ENCODE measurements around the gene DTX3. TPM values are rescaled to one million over a fixed set of nuclear protein-coding genes. Genes with fewer than 3 reads are reported as not detected.
"Not testable (repeated sequence)": the region's sequence is repeated elsewhere in the genome, so short reads cannot be mapped to it uniquely, and the experiment has no call there.

The DTX3 gene
- polyA plus RNA-seq, 3 donors, result 0.08 to 1.3 TPM; not detected in 1

- H3K4me1 ChIP-seq (ENCODE audit: control insufficient read depth in 1 of 2, insufficient read depth in 2 of 2, low read length in 2 of 2); H3K27me3 Mint-ChIP-seq (ENCODE audit: low read depth in 3 of 3); H3K4me1 Mint-ChIP-seq; H3K9ac ChIP-seq (ENCODE audit: insufficient read depth, low read length, poor library complexity, severe bottlenecking); H3K4me3 ChIP-seq (replicated peaks in 1 of 3; ENCODE audit: low read depth in 2 of 3, low read length in 3 of 3); H3K27ac ChIP-seq (ENCODE audit: low read depth in 1 of 2, low read length in 2 of 2); H3K4me3 Mint-ChIP-seq; intact Hi-C loops (cut with micrococcal nuclease); H3K27ac Mint-ChIP-seq; H3K36me3 Mint-ChIP-seq; H3K79me2 ChIP-seq (ENCODE audit: insufficient read depth, low read length); H3K36me3 ChIP-seq (replicated peaks in 1 of 2; ENCODE audit: control insufficient read depth in 1 of 2, insufficient read depth in 2 of 2, low read length in 2 of 2); H4K20me1 ChIP-seq (ENCODE audit: insufficient read depth, low read length); H2AFZ ChIP-seq (ENCODE audit: insufficient read depth, low read depth, low read length, poor library complexity, severe bottlenecking); H3K27me3 ChIP-seq (ENCODE audit: control insufficient read depth in 2 of 2, insufficient read depth in 2 of 2, low read length in 2 of 2); H3K4me2 ChIP-seq (replicated peaks; ENCODE audit: extremely low read depth, low read length, poor library complexity, severe bottlenecking); DNase-seq: not testable (repeated sequence)
- peaks cover 2 to 32% (median 28%) of the 10 kb centered on the region in 7 donors for H3K9me3 Mint-ChIP-seq
- no CpG with 5 or more reads among the region's 15 CpGs for WGBS (ENCODE audit: insufficient coverage)
- H3K9me3 ChIP-seq (replicated peaks in 1 of 2; ENCODE audit: control insufficient read depth in 1 of 2, insufficient read depth in 1 of 2, low read length in 2 of 2), result peaks cover 14 to 22% of the 10 kb centered on the region in 2 donors
Measured at GRCh38 chr12:57646659-57647049, 42.0 kb downstream of the DTX3 start.

- Histone ChIP-seq H3K4me3 (replicated peaks in 1 of 3; ENCODE audit: low read depth in 2 of 3, low read length in 3 of 3) (no peak overlapping the region), H3K79me2 (ENCODE audit: insufficient read depth, low read length) (no peaks in the 10 kb centered on the region), H4K20me1 (ENCODE audit: insufficient read depth, low read length) (no peaks in the 10 kb centered on the region), H3K4me2 (replicated peaks; ENCODE audit: extremely low read depth, low read length, poor library complexity, severe bottlenecking) (no peak overlapping the region), H3K9ac (ENCODE audit: insufficient read depth, low read length, poor library complexity, severe bottlenecking) (no peak overlapping the region), H2AFZ (ENCODE audit: insufficient read depth, low read depth, low read length, poor library complexity, severe bottlenecking) (no peak overlapping the region), H3K36me3 (replicated peaks in 1 of 2; ENCODE audit: control insufficient read depth in 1 of 2, insufficient read depth in 2 of 2, low read length in 2 of 2) (no peaks in the 10 kb centered on the region), H3K4me1 (ENCODE audit: control insufficient read depth in 1 of 2, insufficient read depth in 2 of 2, low read length in 2 of 2) (no peaks in the 10 kb centered on the region), H3K27me3 (ENCODE audit: control insufficient read depth in 2 of 2, insufficient read depth in 2 of 2, low read length in 2 of 2) (no peaks in the 10 kb centered on the region), H3K27ac (ENCODE audit: low read depth in 1 of 2, low read length in 2 of 2) (no peak overlapping the region), H3K9me3 (replicated peaks in 1 of 2; ENCODE audit: control insufficient read depth in 1 of 2, insufficient read depth in 1 of 2, low read length in 2 of 2) (peaks cover 7 to 9% of the 10 kb centered on the region in 2 donors)
- peaks cover 0 to 15% (median 11%) of the 10 kb centered on the region in 3 donors for H3K27me3 Mint-ChIP-seq (ENCODE audit: low read depth in 3 of 3)
- no peaks in the 10 kb centered on the region for H3K4me1 Mint-ChIP-seq
- intact Hi-C loops (cut with micrococcal nuclease), result no loop called here
- H3K27ac Mint-ChIP-seq, result no peak overlapping the region
- H3K9me3 Mint-ChIP-seq, result peaks cover 6 to 27% (median 17%) of the 10 kb centered on the region in 7 donors
- H3K36me3 Mint-ChIP-seq, result no peaks in the 10 kb centered on the region
- H3K4me3 Mint-ChIP-seq, result no peak overlapping the region
- DNase-seq, result no peak
- no CpG with 5 or more reads among the region's 3 CpGs for WGBS (ENCODE audit: insufficient coverage)
- no peak for TF ChIP-seq CTCF (IDR thresholded peaks at IDR 0.05)
Measured at GRCh38 chr12:57654042-57654441, 49.4 kb downstream of the DTX3 start.
